PC-3 (cell line): ENCODE results near the gene OSBPL8. TPM values are rescaled to one million over a fixed set of nuclear protein-coding genes. Genes with fewer than 3 reads are reported as not detected.

Source experiments
- ATAC-seq: fragments of 200-7000 bp; cut with Tn5 transposase; 2 replicates; pipeline ENCODE4 v1.9.1; 2020; ENCODE audit warnings: mild to moderate bottlenecking, moderate library complexity
- BruUV-seq: library from RNA; stranded (reverse); fragments of 400-500 nt; replicated peaks from 2 replicates; lab custom pipeline; 2021; lab: Mats Ljungman, UMichigan
- CTCF ChIA-PET: fragments of 300-600 bp; sonication (Branson Sonifier 250); formaldehyde crosslinking; loops from one replicate; lab custom pipeline; 2022; ENCODE audit warnings: antibody characterized with exemption; lab: Charles Lee
- POLR2A ChIA-PET: fragments of 300-600 bp; sonication (Branson Sonifier 250); formaldehyde crosslinking; loops from one replicate; lab custom pipeline; 2022; ENCODE audit warnings: antibody characterized with exemption; ENCODE audit not compliant: unreplicated experiment; lab: Charles Lee
- DNase-seq: peaks from one replicate; pipeline ENCODE4 v3.0.0-alpha.2; 2015
- H2AFZ ChIP-seq: fragments of 300-600 bp; sonication (generic); 2 replicates; pipeline ENCODE4 v1.6.0; 2016; ENCODE audit warnings: antibody characterized with exemption, low read length
- H3F3A ChIP-seq: fragments of 300-600 bp; sonication (generic); one replicate; pipeline ENCODE4 v1.6.0; 2017; ENCODE audit warnings: antibody characterized with exemption, low read length, control low read depth, mild to moderate bottlenecking; ENCODE audit not compliant: unreplicated experiment
- H3K27ac ChIP-seq: fragments of 300-600 bp; sonication (generic); 2 replicates; pipeline ENCODE4 v1.5.1; 2016; ENCODE audit warnings: mild to moderate bottlenecking, low read length
- H3K27me3 ChIP-seq: fragments of 300-600 bp; sonication (generic); 2 replicates; pipeline ENCODE4 v1.6.1; 2016; ENCODE audit warnings: low read length, mixed read lengths
- H3K36me3 ChIP-seq: fragments of 300-600 bp; sonication (generic); 2 replicates; pipeline ENCODE4 v1.6.1; 2016; ENCODE audit warnings: low read depth, mixed run types, low read length, mixed read lengths
- H3K4me1 ChIP-seq: fragments of 300-600 bp; sonication (generic); 2 replicates; pipeline ENCODE4 v1.5.1; 2016; ENCODE audit warnings: low read length; ENCODE audit not compliant: insufficient read depth
- H3K4me2 ChIP-seq: fragments of 300-600 bp; sonication (generic); 2 replicates; pipeline ENCODE4 v1.6.0; 2016; ENCODE audit warnings: low read length
- H3K4me3 ChIP-seq: fragments of 300-600 bp; sonication (generic); 2 replicates; pipeline ENCODE4 v1.5.1; 2016; ENCODE audit warnings: mild to moderate bottlenecking, low read length, mixed read lengths
- H3K79me2 ChIP-seq: fragments of 300-600 bp; sonication (generic); 2 replicates; pipeline ENCODE4 v1.6.1; 2017; ENCODE audit warnings: low read length, mixed read lengths
- H3K9ac ChIP-seq: fragments of 300-600 bp; sonication (generic); 2 replicates; pipeline ENCODE4 v1.6.0; 2016; ENCODE audit warnings: mild to moderate bottlenecking, low read length
- H3K9me2 ChIP-seq: fragments of 300-600 bp; sonication (generic); replicated peaks from 2 replicates; pipeline ENCODE4 v1.6.1; 2016; ENCODE audit warnings: mixed run types, low read length, mixed read lengths
- H3K9me3 ChIP-seq: fragments of 300-600 bp; sonication (generic); 2 replicates; pipeline ENCODE4 v1.6.1; 2016; ENCODE audit warnings: low read length, mixed read lengths
- H4K20me1 ChIP-seq: fragments of 300-600 bp; sonication (generic); 2 replicates; pipeline ENCODE4 v1.6.1; 2016; ENCODE audit warnings: low read length, mixed read lengths
- EZH2 ChIP-seq: fragments of 300-600 bp; sonication (generic); IDR thresholded peaks from one replicate; pipeline ENCODE4 v1.6.1; 2017; ENCODE audit warnings: antibody characterized with exemption, mild to moderate bottlenecking, low read length; ENCODE audit not compliant: unreplicated experiment
- EZH2phosphoT487 ChIP-seq: fragments of 300-600 bp; sonication (generic); IDR thresholded peaks from 2 replicates; pipeline ENCODE4 v1.6.1; 2018; ENCODE audit warnings: mild to moderate bottlenecking, antibody characterized with exemption, low read length, borderline replicate concordance
- intact Hi-C: fragments of 100-400 bp; cut with micrococcal nuclease; formaldehyde crosslinking; loops from 2 replicates; pipeline ENCODE4 v1.9.0; 2023
- total RNA-seq: library from RNA; depleted of rRNA; stranded (reverse); fragments of >200 nt; gene quantifications from 2 replicates; pipeline ENCODE4 v1.2.3, GENCODE V29; 2014
- TF ChIP-seq, protein P1 (sequence below): fragments of 300-600 bp; sonication (generic); conservative IDR thresholded peaks from 2 replicates; pipeline ENCODE4 v1.5.1; 2017; ENCODE audit warnings: antibody characterized with exemption, low read depth, mild to moderate bottlenecking, low read length

The OSBPL8 gene
- total RNA-seq, 1 experiment from 2014 or later, result 28.5 TPM

- peak overlapping the region; percentile 29 for H3K27ac ChIP-seq
- no peaks in the 10 kb centered on the region for H3K27me3 ChIP-seq
- no peak for DNase-seq
- peak overlapping the region; percentile 80 for H3K9ac ChIP-seq
- no peaks in the 10 kb centered on the region for H3K9me3 ChIP-seq
- peaks cover 44% of the 10 kb centered on the region for H3K79me2 ChIP-seq
- H3K4me3 ChIP-seq, result peak overlapping the region; percentile 100
- no peaks in the 10 kb centered on the region for H3F3A ChIP-seq
- peak overlapping the region; percentile 84 for H2AFZ ChIP-seq
- CTCF ChIA-PET, result no interaction called here
- BruUV-seq, result TSS peak; percentile 79
- TF ChIP-seq EZH2phosphoT487, result no peak
- no peak for TF ChIP-seq EZH2
- TF ChIP-seq, protein P1, sequence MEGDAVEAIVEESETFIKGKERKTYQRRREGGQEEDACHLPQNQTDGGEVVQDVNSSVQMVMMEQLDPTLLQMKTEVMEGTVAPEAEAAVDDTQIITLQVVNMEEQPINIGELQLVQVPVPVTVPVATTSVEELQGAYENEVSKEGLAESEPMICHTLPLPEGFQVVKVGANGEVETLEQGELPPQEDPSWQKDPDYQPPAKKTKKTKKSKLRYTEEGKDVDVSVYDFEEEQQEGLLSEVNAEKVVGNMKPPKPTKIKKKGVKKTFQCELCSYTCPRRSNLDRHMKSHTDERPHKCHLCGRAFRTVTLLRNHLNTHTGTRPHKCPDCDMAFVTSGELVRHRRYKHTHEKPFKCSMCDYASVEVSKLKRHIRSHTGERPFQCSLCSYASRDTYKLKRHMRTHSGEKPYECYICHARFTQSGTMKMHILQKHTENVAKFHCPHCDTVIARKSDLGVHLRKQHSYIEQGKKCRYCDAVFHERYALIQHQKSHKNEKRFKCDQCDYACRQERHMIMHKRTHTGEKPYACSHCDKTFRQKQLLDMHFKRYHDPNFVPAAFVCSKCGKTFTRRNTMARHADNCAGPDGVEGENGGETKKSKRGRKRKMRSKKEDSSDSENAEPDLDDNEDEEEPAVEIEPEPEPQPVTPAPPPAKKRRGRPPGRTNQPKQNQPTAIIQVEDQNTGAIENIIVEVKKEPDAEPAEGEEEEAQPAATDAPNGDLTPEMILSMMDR, result no peak
- H3K4me2 ChIP-seq, result peak overlapping the region; percentile 83
- H3K9me2 ChIP-seq, result no peaks in the 10 kb centered on the region
- no peaks in the 10 kb centered on the region for H3K36me3 ChIP-seq
- peaks cover 37% of the 10 kb centered on the region for H3K4me1 ChIP-seq
- POLR2A ChIA-PET, result interaction anchor here (0.5 to 0.8 kb wide), 3 partner anchors 10 to 309 kb away, joined by 3 read pairs; no protein-coding TSS in a partner anchor
- intact Hi-C loops, result no loop called here
- ATAC-seq, result no peak
- no peaks in the 10 kb centered on the region; the same call in 1 of the 2 replicates for H4K20me1 ChIP-seq
These were observed 518 bp upstream of the OSBPL8 start for GRCh38 chr12:76560086-76560491.

GRCh38 chr12:76558684-76559399 lies 729 bp downstream of the OSBPL8 start:
- Histone ChIP-seq H2AFZ (peak overlapping the region; percentile 85), H3K9ac (peak overlapping the region; percentile 80), H3K36me3 (no peaks in the 10 kb centered on the region), H3K4me2 (peak overlapping the region; percentile 83), H3K79me2 (peaks cover 57% of the 10 kb centered on the region), H3F3A (no peaks in the 10 kb centered on the region), H3K4me1 (peaks cover 49% of the 10 kb centered on the region), H3K27me3 (no peaks in the 10 kb centered on the region), H3K9me3 (no peaks in the 10 kb centered on the region), H3K4me3 (peak overlapping the region; percentile 100), H3K27ac (peak overlapping the region; percentile 6; the same call in 1 of the 2 replicates), H3K9me2 (no peaks in the 10 kb centered on the region), H4K20me1 (peaks cover 9% of the 10 kb centered on the region; the same call in 1 of the 2 replicates)
- intact Hi-C loops, result loop anchor here (5.0 to 10.0 kb wide), 2 partner anchors 102 to 214 kb away; partner anchors contain the start of gene BBS10
- TF ChIP-seq EZH2 (no peak), EZH2phosphoT487 (no peak)
- TF ChIP-seq, protein P1, result no peak
- peak; percentile 50 for DNase-seq
- POLR2A ChIA-PET, result interaction anchor here (0.8 kb wide), 1 partner anchor 9 kb away, joined by 3 read pairs; no protein-coding TSS in a partner anchor
- CTCF ChIA-PET, result interaction anchor here (0.9 kb wide), 1 partner anchor 28 kb away, joined by 4 read pairs; no protein-coding TSS in a partner anchor
- BruUV-seq, result TSS peak; percentile 31
- peak; percentile 50 for ATAC-seq
